Testis (tissue), 2 donors: ENCODE measurements around the gene APCDD1L.

Experiments
- CTCF ChIP-seq, 3 experiments: fragments of 450-650 bp in 2 of 3; fragments of 200-600 bp in 1 of 3; sonication (generic) in 1 of 3; IDR thresholded peaks; one replicate each; pipeline ENCODE4 v1.5.1; 2016 to 2019; ENCODE audit warnings: antibody characterized with exemption in 3 of 3, mild to moderate bottlenecking in 2 of 3, moderate library complexity in 1 of 3
- POLR2A ChIP-seq: fragments of 450-650 bp; IDR thresholded peaks from one replicate; pipeline ENCODE4 v1.6.1; 2017; ENCODE audit warnings: antibody characterized with exemption, mild to moderate bottlenecking, moderate library complexity

- TF ChIP-seq CTCF (IDR thresholded peaks at IDR 0.05): no peak
- no peak for TF ChIP-seq POLR2A
These were observed 66.2 kb downstream of the APCDD1L start for GRCh38 chr20:58448958-58449357.
